Measurements from ENCODE around the gene MKNK1.

MKNK1 gene

GRCh38 chr1:46595127-46595526, 8.9 kb downstream of the MKNK1 start:
- no peak for DNase-seq (ENCODE audit: low read depth)

- DNase-seq (ENCODE audit: low read depth) = no peak
These were observed 10.0 kb downstream of the MKNK1 start for GRCh38 chr1:46594063-46594462.

DNA sequence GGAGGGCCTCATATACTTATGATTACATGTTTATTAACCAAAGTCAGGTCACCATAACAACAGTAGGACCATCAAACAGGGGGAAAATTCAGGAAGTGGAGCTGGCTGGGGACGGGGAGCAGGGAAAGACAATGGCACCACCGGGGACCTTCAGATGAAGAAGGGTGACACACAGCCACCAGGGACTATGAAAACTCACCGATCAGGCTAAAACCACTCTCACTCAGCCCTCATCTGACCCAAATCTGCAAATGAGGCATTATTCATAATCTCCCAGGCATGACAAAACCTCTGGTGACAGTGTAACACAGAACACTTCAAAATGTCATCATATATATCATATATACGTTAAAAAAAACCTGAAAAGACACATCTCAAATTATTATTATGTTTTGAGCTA, 11.2 kb downstream of the MKNK1 start:
- DNase-seq (ENCODE audit: low read depth) = no peak

GRCh38 chr1:46589529-46589928, 14.5 kb downstream of the MKNK1 start:
- no peak for DNase-seq (ENCODE audit: low read depth)

DNA sequence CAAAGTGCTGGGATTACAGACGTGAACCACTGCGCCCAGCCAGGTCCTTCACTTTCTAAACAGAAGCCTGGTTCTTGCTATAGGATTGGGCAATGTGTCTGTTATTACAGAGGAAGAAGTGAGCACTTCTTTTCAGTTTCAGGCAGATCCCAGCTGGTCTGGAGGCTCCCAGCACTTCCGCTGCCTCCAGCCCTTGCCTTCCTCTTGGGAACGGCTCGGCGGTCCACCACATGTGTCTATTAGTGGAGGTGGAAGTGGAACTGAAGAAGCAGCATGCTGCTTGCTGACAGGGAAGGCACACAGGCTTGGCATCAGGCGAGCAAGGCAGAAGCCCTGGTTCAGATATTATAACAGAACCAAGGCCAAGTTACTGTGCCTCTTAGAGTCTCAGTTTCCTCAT, 17.0 kb downstream of the MKNK1 start:
- DNase-seq (ENCODE audit: low read depth) = no peak

GRCh38 chr1:46585312-46585938, 18.6 kb downstream of the MKNK1 start:
- DNase-seq (ENCODE audit: low read depth) = no peak

GRCh38 chr1:46583494-46583893, 20.6 kb downstream of the MKNK1 start:
- no peak for DNase-seq (ENCODE audit: low read depth)

- no peak for DNase-seq (ENCODE audit: low read depth)
These were observed 21.1 kb downstream of the MKNK1 start for GRCh38 chr1:46582972-46583371.

DNA sequence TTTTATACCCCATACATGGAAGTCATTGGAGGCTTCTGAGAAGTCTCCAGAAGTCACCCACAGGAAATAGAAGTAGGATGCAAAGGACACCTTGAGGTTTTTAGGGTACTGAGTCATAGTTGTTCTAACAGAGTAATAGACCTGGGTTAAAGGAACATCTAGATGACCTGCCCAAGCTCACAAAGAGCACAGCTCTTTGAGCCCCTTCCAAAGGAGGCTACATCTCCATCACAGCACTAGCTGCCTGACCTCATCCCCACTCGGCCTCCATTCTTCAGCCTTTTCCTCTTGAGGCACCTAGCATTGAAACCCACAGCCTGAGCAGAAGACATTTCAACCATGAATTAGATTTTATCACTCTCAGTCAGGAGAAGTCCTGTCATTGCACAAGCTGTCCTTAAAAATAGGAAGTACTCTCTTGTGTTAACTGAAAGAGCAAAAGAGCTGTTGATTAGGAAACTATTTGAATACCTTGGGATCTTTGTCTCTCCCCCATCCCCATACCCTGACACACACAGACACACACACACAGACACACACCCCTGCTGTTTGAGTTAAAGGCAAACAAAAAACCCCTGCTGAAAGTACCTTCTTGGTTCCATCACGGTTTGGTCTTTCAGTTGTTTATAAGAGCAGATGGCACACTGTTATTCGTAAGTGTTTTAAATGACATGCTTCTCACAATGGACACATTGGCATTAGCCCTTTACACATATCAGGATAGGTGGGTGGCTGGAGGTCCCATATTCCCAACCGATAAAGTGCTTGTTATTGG, 22.2 kb downstream of the MKNK1 start:
- no peak for DNase-seq (ENCODE audit: low read depth)

DNA sequence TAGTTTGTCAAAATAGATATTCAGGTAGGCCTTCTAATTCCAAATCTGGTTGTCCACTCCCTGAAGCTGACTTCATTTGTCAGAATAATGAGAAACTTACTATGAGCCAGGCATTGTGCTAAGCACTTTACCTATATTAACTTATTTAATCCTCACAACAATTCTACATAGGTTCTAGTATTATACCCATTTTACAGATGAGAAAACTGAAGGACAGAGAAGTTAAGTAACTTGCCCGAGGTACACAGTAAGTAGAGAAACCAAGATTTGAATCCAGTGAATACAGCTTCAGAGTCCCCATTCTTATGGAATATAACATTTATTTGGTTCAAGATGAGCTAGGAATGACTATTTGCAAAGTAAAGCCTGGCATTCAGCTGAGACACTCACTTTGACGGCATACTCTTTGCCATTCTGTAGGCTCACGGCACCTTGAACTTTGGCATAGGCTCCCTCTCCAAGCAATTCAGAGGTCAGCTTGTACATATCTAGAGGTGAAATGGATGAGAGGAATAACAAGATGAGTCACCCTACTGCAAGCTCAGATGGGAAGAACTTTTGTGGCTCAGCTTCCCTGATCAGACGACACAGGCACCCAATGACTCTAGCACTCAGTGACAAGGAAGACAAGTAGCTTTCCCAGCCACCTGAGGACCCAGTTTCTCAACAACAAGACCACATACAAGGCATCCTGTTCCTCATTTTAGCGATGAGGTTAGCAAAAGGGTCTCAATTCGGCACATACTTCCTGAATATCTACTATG, 23.7 kb downstream of the MKNK1 start:
- no peak for DNase-seq (ENCODE audit: low read depth)

GRCh38 chr1:46577671-46578070, 26.4 kb downstream of the MKNK1 start:
- DNase-seq (ENCODE audit: low read depth) = no peak

DNA sequence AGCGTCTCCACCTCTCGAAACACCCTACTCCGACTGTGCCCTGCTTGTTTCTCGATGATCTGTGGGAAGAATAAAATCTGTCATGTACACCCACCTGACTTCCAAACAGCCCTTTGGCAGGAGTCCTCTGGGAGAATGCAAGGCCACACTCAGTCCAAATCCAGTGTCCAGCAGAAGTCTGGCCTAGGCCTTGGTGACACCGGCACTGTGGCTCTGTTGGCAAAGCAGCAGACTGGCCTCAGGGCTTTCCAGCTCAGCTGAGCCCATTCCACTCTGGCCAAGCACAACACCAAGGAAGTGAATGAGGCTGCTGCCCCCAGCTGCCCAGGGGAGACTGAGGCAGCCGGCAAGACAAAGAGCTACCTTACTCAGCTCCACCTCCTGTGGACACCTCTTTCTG, 27.5 kb downstream of the MKNK1 start:
- DNase-seq (ENCODE audit: low read depth) = no peak

GRCh38 chr1:46575778-46576177, 28.3 kb downstream of the MKNK1 start:
- DNase-seq (ENCODE audit: low read depth) = no peak

DNA sequence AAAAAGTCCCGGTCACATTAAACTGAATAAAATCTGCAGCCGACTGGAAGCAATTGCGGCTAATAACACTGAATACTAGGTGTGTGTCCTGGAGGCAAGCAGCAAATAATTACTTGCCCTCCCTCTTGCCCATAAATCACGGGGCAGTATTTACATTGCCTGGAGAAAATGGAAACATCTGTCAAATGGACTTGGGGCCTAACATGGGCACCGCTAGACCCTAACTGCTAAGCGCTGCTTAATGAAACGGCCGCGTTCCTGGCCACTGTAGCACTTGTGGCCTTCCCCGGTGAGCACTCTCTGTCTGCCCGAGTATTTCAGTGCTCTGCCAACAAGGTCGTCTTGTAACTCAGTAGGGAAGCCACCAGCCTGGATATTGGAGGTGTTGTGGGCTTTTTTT, 28.8 kb downstream of the MKNK1 start:
- DNase-seq (ENCODE audit: low read depth) = no peak

DNA sequence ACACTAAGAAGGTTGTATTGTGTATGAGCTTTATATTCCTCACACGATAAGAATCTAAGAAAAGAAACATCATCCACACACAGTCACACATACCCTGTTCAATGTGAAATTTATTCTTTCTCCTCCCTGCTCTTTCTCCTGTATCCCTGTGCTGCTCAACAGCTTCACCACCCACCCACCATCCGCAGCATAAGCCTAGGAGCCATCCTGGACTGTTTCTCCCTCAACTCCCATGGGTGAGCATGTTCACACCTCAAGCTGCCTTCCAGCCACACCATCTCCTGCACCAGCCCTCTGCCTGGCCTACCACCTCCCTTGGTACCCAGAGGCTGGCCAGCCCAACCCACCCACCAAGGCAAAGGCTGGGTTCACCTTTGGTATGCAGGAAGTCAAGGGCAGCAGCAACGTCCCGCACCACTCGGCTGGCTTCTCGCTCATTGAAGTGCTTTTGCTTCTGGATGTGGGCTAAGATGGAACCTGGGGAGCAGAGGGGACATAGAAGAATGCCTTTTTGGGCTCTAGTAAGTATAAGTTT, 32.3 kb downstream of the MKNK1 start:
- DNase-seq (ENCODE audit: low read depth) = no peak

DNA sequence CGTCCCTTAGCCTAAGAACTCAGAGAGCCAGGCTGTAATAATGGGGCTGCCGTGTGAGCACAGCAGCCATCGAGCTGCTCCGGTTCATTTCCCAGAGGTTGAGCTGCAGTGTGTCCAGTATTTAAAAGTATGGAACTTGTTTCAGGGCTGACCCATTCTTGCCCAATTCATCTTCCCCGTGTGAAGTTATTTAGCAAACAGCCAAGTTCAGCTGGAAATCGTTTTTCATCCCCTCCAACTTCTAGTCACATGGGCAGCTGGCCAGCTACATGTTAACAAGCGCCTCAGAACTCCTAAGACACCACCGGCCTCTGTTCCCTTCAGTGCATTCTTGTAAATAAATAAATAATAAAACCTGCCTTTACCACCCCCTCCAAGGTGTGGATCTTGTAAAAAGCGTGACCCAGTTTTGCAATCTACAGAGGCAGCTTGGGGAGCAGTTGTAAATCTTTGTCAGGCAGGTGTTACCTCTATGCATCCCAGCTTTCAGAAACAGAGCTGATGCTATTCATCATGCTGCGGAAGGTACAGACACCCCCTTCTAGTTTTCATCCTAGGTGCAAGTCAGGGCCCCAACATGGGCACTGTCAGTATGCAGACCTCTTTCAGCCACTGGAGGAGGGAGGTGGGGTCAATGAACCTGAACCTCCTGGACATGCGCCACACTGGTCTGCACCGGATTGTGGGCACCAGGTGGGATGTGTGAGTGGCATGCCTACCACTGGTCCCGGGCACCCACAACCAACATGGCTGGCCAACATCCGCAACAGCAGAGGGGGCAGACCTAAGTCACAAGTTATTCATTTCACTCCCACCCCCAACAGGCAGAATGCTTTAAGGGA, 34.0 kb downstream of the MKNK1 start:
- no peak for DNase-seq (ENCODE audit: low read depth)

- no peak for DNase-seq (ENCODE audit: low read depth)
These were observed 35.0 kb downstream of the MKNK1 start for GRCh38 chr1:46569116-46569515.

- no peak for DNase-seq (ENCODE audit: low read depth)
These were observed 35.6 kb downstream of the MKNK1 start for GRCh38 chr1:46568461-46568891.

DNA sequence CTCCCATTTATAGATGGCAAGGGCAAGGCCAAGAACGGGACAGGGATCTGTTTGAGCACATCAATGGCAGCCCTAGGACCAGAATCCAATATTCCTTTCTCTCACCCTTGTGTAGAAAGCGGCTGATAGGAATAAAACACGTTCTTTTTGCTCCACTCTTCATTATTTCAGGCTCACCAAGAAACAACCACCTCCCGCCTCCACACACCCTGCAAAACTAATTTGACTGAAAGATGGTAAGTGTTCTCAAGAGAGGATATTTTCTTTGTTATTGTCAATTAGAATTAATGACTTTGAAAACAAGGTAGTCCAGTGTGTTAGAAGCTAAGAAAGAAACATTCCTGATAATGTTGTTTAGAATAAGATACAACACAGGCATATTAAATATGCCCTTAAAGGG, 40.7 kb downstream of the MKNK1 start:
- DNase-seq (ENCODE audit: low read depth) = no peak

DNA sequence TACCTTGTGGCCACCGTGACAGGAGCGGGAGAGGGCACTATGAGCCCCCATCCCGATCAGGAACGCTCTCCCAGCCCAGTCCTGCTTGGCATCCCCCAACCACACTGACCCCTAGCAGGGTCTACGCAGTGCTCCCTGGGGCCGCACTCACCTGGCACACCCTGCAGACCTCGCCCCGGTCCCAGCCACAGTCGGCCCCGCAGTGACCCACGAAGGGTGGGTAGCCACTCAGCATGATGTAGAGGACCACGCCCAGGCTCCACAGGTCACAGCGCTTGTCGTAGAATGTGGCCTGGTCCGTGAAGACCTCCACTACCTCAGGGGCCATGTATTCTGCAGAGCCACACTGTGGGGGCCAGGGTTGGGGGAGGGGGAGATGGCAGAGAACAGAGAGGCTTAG, 41.6 kb downstream of the MKNK1 start:
- no peak for DNase-seq (ENCODE audit: low read depth)

DNA sequence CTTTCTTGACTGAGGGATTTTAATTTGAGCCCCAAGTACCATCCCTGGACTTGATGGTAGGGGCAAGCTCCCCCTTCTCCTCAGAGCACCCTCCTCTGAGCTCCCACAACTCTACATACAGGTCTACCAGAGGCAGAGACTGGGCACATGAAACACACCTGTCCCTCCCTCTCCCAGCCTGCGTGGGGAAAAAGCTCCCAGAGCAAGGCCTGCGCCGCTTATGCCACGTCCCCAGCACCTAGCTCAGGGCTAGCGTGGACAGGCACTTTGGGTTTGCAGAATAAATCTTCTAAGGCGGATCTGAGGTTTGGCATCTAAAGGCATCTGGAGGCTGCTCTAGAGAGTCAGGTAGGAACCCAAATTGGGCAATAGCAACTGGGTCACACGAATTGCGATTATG, 45.1 kb downstream of the MKNK1 start:
- DNase-seq (ENCODE audit: low read depth) = no peak

Measured in non-pigmented ciliary epithelial cell (primary cell).